ENCODE data around the gene CD63. TPM values are rescaled to one million over a fixed set of nuclear protein-coding genes. Genes with fewer than 3 reads are reported as not detected.

CD63 gene
- polyA plus RNA-seq, 1 donor from 2014 or later = 217 TPM

- H3K9me3 ChIP-seq (ENCODE audit: low read length) = no peaks in the 10 kb centered on the region
- no peaks in the 10 kb centered on the region for H4K20me1 ChIP-seq (ENCODE audit: insufficient read depth)
- no peaks in the 10 kb centered on the region for H3K36me3 ChIP-seq (ENCODE audit: insufficient read depth, low read length)
- no peaks in the 10 kb centered on the region for H3F3A ChIP-seq (ENCODE audit: insufficient read depth, low read length, poor library complexity, severe bottlenecking)
- peaks cover 4% of the 10 kb centered on the region for H3K27me3 ChIP-seq (ENCODE audit: insufficient read depth, low read depth, low read length)
- no peak overlapping the region for H3K27ac ChIP-seq (ENCODE audit: low read length)
- H3K9ac ChIP-seq (ENCODE audit: low read length) = no peak overlapping the region
- H3K4me3 ChIP-seq (ENCODE audit: low read length) = no peak overlapping the region
- no peak overlapping the region for H2AFZ ChIP-seq (ENCODE audit: low read depth, low read length)
- H3K4me2 ChIP-seq (ENCODE audit: low read length) = no peak overlapping the region
- H3K9me2 ChIP-seq (ENCODE audit: insufficient read depth, low read length) = no peaks in the 10 kb centered on the region
- TF ChIP-seq RAD21 (conservative IDR thresholded peaks at IDR 0.05) = no peak
- no peak for TF ChIP-seq CTCF (IDR thresholded peaks at IDR 0.05; ENCODE audit: poor library complexity, severe bottlenecking)
- TF ChIP-seq MXI1 (conservative IDR thresholded peaks at IDR 0.05; ENCODE audit: poor library complexity, severe bottlenecking) = no peak
- no peak for TF ChIP-seq REST (IDR thresholded peaks at IDR 0.05; ENCODE audit: borderline replicate concordance)
- TF ChIP-seq SMC3 (conservative IDR thresholded peaks at IDR 0.05; ENCODE audit: poor library complexity) = no peak
- TF ChIP-seq EP300 (conservative IDR thresholded peaks at IDR 0.05; ENCODE audit: poor library complexity, severe bottlenecking) = no peak
- H3K79me2 ChIP-seq (replicated peaks; ENCODE audit: insufficient read depth, low read length) = no peaks in the 10 kb centered on the region
These were observed 24.7 kb downstream of the CD63 start for GRCh38 chr12:55703901-55704761.

- Histone ChIP-seq H2AFZ (ENCODE audit: low read depth, low read length) (no peak overlapping the region), H3K9me2 (ENCODE audit: insufficient read depth, low read length) (no peaks in the 10 kb centered on the region), H3K4me2 (ENCODE audit: low read length) (no peak overlapping the region), H3K9ac (ENCODE audit: low read length) (no peak overlapping the region), H3K4me3 (ENCODE audit: low read length) (no peak overlapping the region), H4K20me1 (ENCODE audit: insufficient read depth) (no peaks in the 10 kb centered on the region), H3K79me2 (replicated peaks; ENCODE audit: insufficient read depth, low read length) (no peaks in the 10 kb centered on the region), H3K27me3 (ENCODE audit: insufficient read depth, low read depth, low read length) (no peaks in the 10 kb centered on the region), H3K36me3 (ENCODE audit: insufficient read depth, low read length) (no peaks in the 10 kb centered on the region), H3K27ac (ENCODE audit: low read length) (no peak overlapping the region), H3F3A (ENCODE audit: insufficient read depth, low read length, poor library complexity, severe bottlenecking) (no peaks in the 10 kb centered on the region), H3K9me3 (ENCODE audit: low read length) (no peaks in the 10 kb centered on the region)
- TF ChIP-seq SMC3 (conservative IDR thresholded peaks at IDR 0.05; ENCODE audit: poor library complexity) = no peak
- TF ChIP-seq REST (IDR thresholded peaks at IDR 0.05; ENCODE audit: borderline replicate concordance) = no peak
- no peak for TF ChIP-seq RAD21 (conservative IDR thresholded peaks at IDR 0.05)
- TF ChIP-seq EP300 (conservative IDR thresholded peaks at IDR 0.05; ENCODE audit: poor library complexity, severe bottlenecking) = no peak
- TF ChIP-seq EZH2 (IDR thresholded peaks at IDR 0.05; ENCODE audit: borderline replicate concordance, insufficient read depth, low read length, poor library complexity, severe bottlenecking) = no peak
- TF ChIP-seq TAF1 (IDR thresholded peaks at IDR 0.05; ENCODE audit: low read depth) = no peak
- TF ChIP-seq CTCF (IDR thresholded peaks at IDR 0.05; ENCODE audit: poor library complexity, severe bottlenecking) = no peak
These were observed 25.5 kb downstream of the CD63 start for GRCh38 chr12:55703288-55703687.
